Cardiac muscle cell (in vitro differentiated cells and primary cell): ENCODE results near the gene CACNA1C. TPM values are rescaled to one million over a fixed set of nuclear protein-coding genes. Genes with fewer than 3 reads are reported as not detected.
A peak's percentile ranks its signal among the peaks of the same experiment; 100 is the strongest.

Experiments used
- DNase-seq, 2 donors: peaks; one replicate each; pipeline versions ENCODE4 v3.0.0 to v3.0.0-alpha.2; 2010 to 2017; ENCODE audit warnings: low read depth in 1 of 2, low spot score in 1 of 2
- H3K27ac ChIP-seq: fragments of 200-600 bp; sonication (generic); 2 replicates; pipeline ENCODE4 v1.5.1; 2016
- H3K27me3 ChIP-seq: fragments of 200-600 bp; sonication (generic); 2 replicates; pipeline ENCODE4 v1.6.0; 2016; ENCODE audit warnings: control low read depth
- H3K36me3 ChIP-seq: fragments of 200-600 bp; sonication (generic); 2 replicates; pipeline ENCODE4 v1.5.1; 2016; ENCODE audit warnings: control low read depth
- H3K4me1 ChIP-seq: fragments of 200-600 bp; sonication (generic); 2 replicates; pipeline ENCODE4 v1.8.1; 2017; ENCODE audit warnings: low read depth, mild to moderate bottlenecking, mixed run types
- H3K4me3 ChIP-seq: fragments of 200-600 bp; sonication (generic); 2 replicates; pipeline ENCODE4 v1.5.1; 2016; ENCODE audit warnings: mild to moderate bottlenecking
- H3K9me3 ChIP-seq: fragments of 200-600 bp; sonication (generic); 2 replicates; pipeline ENCODE4 v1.5.1; 2017; ENCODE audit warnings: low read depth, mild to moderate bottlenecking, control low read depth
- CTCF ChIP-seq: IDR thresholded peaks from 2 replicates; pipeline ENCODE4 v1.5.1; 2012; ENCODE audit warnings: low read depth, mild to moderate bottlenecking, low read length
- polyA plus RNA-seq: library from polyadenylated mRNA; unstranded; fragments of >200 nt; fragmentation: Nextera tagmentation; extraction: Ambion mirVana; gene quantifications from 2 replicates; pipeline ENCODE4 v1.2.1, GENCODE V29; 2016
- total RNA-seq: library from RNA; depleted of rRNA; stranded (reverse); fragments of >200 nt; gene quantifications from 2 replicates; pipeline ENCODE4 v1.2.3, GENCODE V29; 2016

Gene CACNA1C
- total and polyA plus RNA-seq, 2 experiments from 2014 or later = 40.8 to 77.8 TPM

- peak; percentile 30 to 51 for DNase-seq
- H3K4me3 ChIP-seq = peak overlapping the region; percentile 15
- no peaks in the 10 kb centered on the region for H3K9me3 ChIP-seq
- peaks cover 21% of the 10 kb centered on the region for H3K27me3 ChIP-seq
- H3K4me1 ChIP-seq = no peaks in the 10 kb centered on the region
- TF ChIP-seq CTCF = peak; percentile 32
- peaks cover 6% of the 10 kb centered on the region for H3K36me3 ChIP-seq
- no peak overlapping the region for H3K27ac ChIP-seq
Observed at GRCh38 chr12:2691006-2691344, 638.2 kb downstream of the CACNA1C start.

GRCh38 chr12:2691345-2692071 lies 638.7 kb downstream of the CACNA1C start:
- no peak for TF ChIP-seq CTCF
- H3K36me3 ChIP-seq = peaks cover 5% of the 10 kb centered on the region
- H3K27ac ChIP-seq = no peak overlapping the region
- DNase-seq = peak; percentile 12 to 16
- no peaks in the 10 kb centered on the region for H3K9me3 ChIP-seq
- H3K4me3 ChIP-seq = peak overlapping the region; percentile 15
- H3K27me3 ChIP-seq = peaks cover 21% of the 10 kb centered on the region
- no peaks in the 10 kb centered on the region for H3K4me1 ChIP-seq

GRCh38 chr12:2692080-2692479 lies 639.3 kb downstream of the CACNA1C start:
- no peak overlapping the region for H3K4me3 ChIP-seq
- no peak overlapping the region for H3K27ac ChIP-seq
- H3K27me3 ChIP-seq = peaks cover 21% of the 10 kb centered on the region
- no peak for DNase-seq
- no peaks in the 10 kb centered on the region for H3K9me3 ChIP-seq
- no peaks in the 10 kb centered on the region for H3K36me3 ChIP-seq
- no peaks in the 10 kb centered on the region for H3K4me1 ChIP-seq
- TF ChIP-seq CTCF = no peak

- Histone ChIP-seq H3K4me3 (no peak overlapping the region), H3K27me3 (peaks cover 21% of the 10 kb centered on the region), H3K4me1 (peaks cover 3% of the 10 kb centered on the region), H3K9me3 (no peaks in the 10 kb centered on the region), H3K36me3 (no peaks in the 10 kb centered on the region), H3K27ac (no peak overlapping the region)
- DNase-seq = no peak
- no peak for TF ChIP-seq CTCF
Observed at GRCh38 chr12:2693244-2693860, 640.6 kb downstream of the CACNA1C start.

GRCh38 chr12:2693980-2694610 lies 641.3 kb downstream of the CACNA1C start:
- Histone ChIP-seq H3K4me3 (no peak overlapping the region), H3K9me3 (no peaks in the 10 kb centered on the region), H3K27ac (no peak overlapping the region), H3K36me3 (no peaks in the 10 kb centered on the region), H3K27me3 (peaks cover 21% of the 10 kb centered on the region), H3K4me1 (peaks cover 5% of the 10 kb centered on the region)
- DNase-seq = no peak
- no peak for TF ChIP-seq CTCF
